DMS114 treated with DMSO at 0.1 percent for 48 hours (cell line): ENCODE data around the gene EDAR.

ENCODE experiments used
- DNase-seq: peaks from one replicate; lab custom pipeline; 2025; ENCODE audit not compliant: unreplicated experiment; lab: John Stamatoyannopoulos, UW

EDAR gene

GRCh38 chr2:108911807-108912628 lies 77.0 kb downstream of the EDAR start:
- DNase-seq: no peak

- DNase-seq: no peak
Measured at GRCh38 chr2:108911401-108911800, 77.6 kb downstream of the EDAR start.

GRCh38 chr2:108910541-108911396 lies 78.3 kb downstream of the EDAR start:
- no peak for DNase-seq

GRCh38 chr2:108910011-108910431 lies 79.0 kb downstream of the EDAR start:
- DNase-seq: no peak

GRCh38 chr2:108909275-108909823 lies 79.7 kb downstream of the EDAR start:
- DNase-seq: no peak

GRCh38 chr2:108908713-108909070 lies 80.3 kb downstream of the EDAR start:
- DNase-seq: no peak

- DNase-seq: no peak
Measured at GRCh38 chr2:108907822-108908712, 81.0 kb downstream of the EDAR start.

- no peak for DNase-seq
Measured at GRCh38 chr2:108906403-108907077, 82.5 kb downstream of the EDAR start.

- no peak for DNase-seq
Measured at GRCh38 chr2:108905906-108906305, 83.1 kb downstream of the EDAR start.

- DNase-seq: no peak
Measured at GRCh38 chr2:108905176-108905575, 83.8 kb downstream of the EDAR start.

GRCh38 chr2:108904680-108905079 lies 84.3 kb downstream of the EDAR start:
- no peak for DNase-seq

- no peak for DNase-seq
Measured at GRCh38 chr2:108898315-108899082, 90.5 kb downstream of the EDAR start.

- no peak for DNase-seq
Measured at GRCh38 chr2:108896741-108897140, 92.3 kb downstream of the EDAR start.

GRCh38 chr2:108895188-108895587 lies 93.8 kb downstream of the EDAR start:
- DNase-seq: no peak

GRCh38 chr2:108894766-108895165 lies 94.3 kb downstream of the EDAR start:
- DNase-seq: no peak

- no peak for DNase-seq
Measured at GRCh38 chr2:108893277-108893676, 95.7 kb downstream of the EDAR start.

- DNase-seq: no peak
Measured at GRCh38 chr2:108889907-108890306, 99.1 kb downstream of the EDAR start.

- no peak for DNase-seq
Measured at GRCh38 chr2:108884619-108885018, 104.4 kb downstream of the EDAR start.

GRCh38 chr2:108878276-108878675 lies 110.7 kb downstream of the EDAR start:
- no peak for DNase-seq

- DNase-seq: no peak
Measured at GRCh38 chr2:108877506-108877905, 111.5 kb downstream of the EDAR start.
